K562 (cell line): ENCODE measurements around the gene EEA1. TPM values are rescaled to one million over a fixed set of nuclear protein-coding genes. Genes with fewer than 3 reads are reported as not detected.

Experiments
- ATAC-seq: fragments of 200-7000 bp; cut with Tn5 transposase; 3 replicates; pipeline ENCODE4 v1.9.1; 2020; ENCODE audit warnings: moderate library complexity
- BruUV-seq: library from RNA; stranded (reverse); fragments of 400-500 nt; replicated peaks from 2 replicates; lab custom pipeline; 2021; lab: Mats Ljungman, UMichigan
- CTCF ChIA-PET: fragments of 300-600 bp; formaldehyde crosslinking; extraction: SDS; loops from one replicate; lab custom pipeline; 2021; ENCODE audit warnings: low intra/inter-chr PET ratio; lab: Yijun Ruan, JAX
- POLR2A ChIA-PET: fragments of 300-600, 350-650 bp; sonication (Branson Sonifier 250); formaldehyde crosslinking; extraction: SDS; loops from one replicate; lab custom pipeline; 2021; ENCODE audit warnings: antibody characterized with exemption, inconsistent platforms; lab: Yijun Ruan, JAX
- DNase-seq, 4 experiments: peaks; one replicate each; pipeline versions ENCODE4 v3.0.0 to v3.0.0-alpha.2; 2011 to 2018; ENCODE audit warnings: low spot score in 3 of 4, mixed read lengths in 3 of 4; ENCODE audit errors: extremely low read depth in 1 of 4
- FAIRE-seq: peaks from 2 replicates; lab custom pipeline; 2011; peaks lifted over from hg19 to GRCh38; lab: Jason Lieb, UNC
- H2AFZ ChIP-seq: 2 replicates; pipeline ENCODE4 v1.6.0; 2011; ENCODE audit warnings: low read depth, low read length, control low read depth, inconsistent platforms
- H3K27ac ChIP-seq: fragments of 200-600 bp; 3 replicates; pipeline ENCODE4 v1.8.0; 2011; ENCODE audit warnings: low read depth, mild to moderate bottlenecking, control low read depth, inconsistent platforms, low read length, moderate library complexity, mixed read lengths; ENCODE audit errors: extremely low read depth
- H3K27me3 ChIP-seq, 2 experiments: fragments of 300-600 bp in 1 of 2; 2 replicates in 1 of 2; 3 replicates in 1 of 2; pipeline versions ENCODE4 v1.6.0 to v1.8.0; 2011; ENCODE audit warnings: inconsistent platforms in 2 of 2, low read length in 2 of 2, mild to moderate bottlenecking in 1 of 2, mixed read lengths in 1 of 2, moderate library complexity in 1 of 2; ENCODE audit not compliant: control insufficient read depth in 2 of 2, insufficient read depth in 2 of 2
- H3K36me3 ChIP-seq: fragments of 300-600 bp; 3 replicates; pipeline ENCODE4 v1.8.0; 2011; ENCODE audit warnings: mild to moderate bottlenecking, low read length, inconsistent platforms; ENCODE audit not compliant: control insufficient read depth, insufficient read depth
- H3K4me1 ChIP-seq, 2 experiments: fragments of 200-600 bp in 1 of 2; replicated peaks in 1 of 2; 2 replicates in 1 of 2; 3 replicates in 1 of 2; pipeline versions ENCODE4 v1.5.1 to v1.8.0; 2011; ENCODE audit warnings: inconsistent platforms in 2 of 2, low read length in 2 of 2, mild to moderate bottlenecking in 1 of 2, mixed read lengths in 1 of 2, moderate library complexity in 1 of 2; ENCODE audit not compliant: control insufficient read depth in 2 of 2, insufficient read depth in 2 of 2
- H3K4me2 ChIP-seq: 2 replicates; pipeline ENCODE4 v1.6.1; 2011; ENCODE audit warnings: low read length, control low read depth, inconsistent platforms, mixed read lengths; ENCODE audit not compliant: insufficient read depth
- H3K4me3 ChIP-seq: fragments of 200-600 bp; sonication (generic), shearing (Covaris generic); 2 replicates; pipeline ENCODE4 v1.5.1; 2016; ENCODE audit warnings: control low read depth, inconsistent platforms
- H3K79me2 ChIP-seq: fragments of 200-600 bp; 3 replicates; pipeline ENCODE4 v1.8.0; 2011; ENCODE audit warnings: low read length, inconsistent platforms; ENCODE audit not compliant: control insufficient read depth, insufficient read depth
- H3K9ac ChIP-seq, 2 experiments: 2 replicates each; pipeline versions ENCODE4 v1.6.0 to v1.6.1; 2011; ENCODE audit warnings: low read depth in 2 of 2, low read length in 2 of 2, control low read depth in 1 of 2, inconsistent platforms in 1 of 2, mild to moderate bottlenecking in 1 of 2, mixed read lengths in 1 of 2; ENCODE audit not compliant: insufficient read depth in 1 of 2
- H3K9me1 ChIP-seq: one replicate; pipeline ENCODE4 v1.6.0; 2011; ENCODE audit warnings: inconsistent platforms, mild to moderate bottlenecking, low read length, moderate library complexity; ENCODE audit not compliant: control insufficient read depth, insufficient read depth
- H3K9me3 ChIP-seq: replicated peaks from 2 replicates; pipeline ENCODE4 v1.5.1; 2011; ENCODE audit warnings: low read depth, low read length, inconsistent platforms; ENCODE audit not compliant: control insufficient read depth, insufficient read depth
- H4K20me1 ChIP-seq: replicated peaks from 2 replicates; pipeline ENCODE4 v1.6.1; 2011; ENCODE audit warnings: low read length, inconsistent platforms, mixed read lengths; ENCODE audit not compliant: control insufficient read depth, insufficient read depth
- ATF1 ChIP-seq, 2 experiments: fragments of 450-650 bp in 1 of 2; IDR thresholded peaks; 2 replicates each; pipeline ENCODE4 v1.6.1; 2016; ENCODE audit warnings: missing compliant biosample characterization in 1 of 2, missing genetic modification characterization in 1 of 2
- ATF7 ChIP-seq: fragments of 450-650 bp; IDR thresholded peaks from 2 replicates; pipeline ENCODE4 v1.7.1; 2014; ENCODE audit warnings: mild to moderate bottlenecking, moderate library complexity
- CBFA2T2 ChIP-seq: fragments of 450-650 bp; conservative IDR thresholded peaks from 2 replicates; pipeline ENCODE4 v1.6.1; 2017; ENCODE audit warnings: mild to moderate bottlenecking
- CEBPB ChIP-seq: fragments of 450-650 bp; IDR thresholded peaks from 2 replicates; pipeline ENCODE4 v1.6.1; 2016; ENCODE audit warnings: missing genetic modification characterization, missing compliant biosample characterization
- CTBP1 ChIP-seq: fragments of 450-650 bp; IDR thresholded peaks from 2 replicates; pipeline ENCODE4 v1.6.1; 2016; ENCODE audit warnings: borderline replicate concordance
- DACH1 ChIP-seq: fragments of 450-650 bp; IDR thresholded peaks from 2 replicates; pipeline ENCODE4 v1.6.1; 2018; ENCODE audit not compliant: partially characterized antibody
- EGR1 ChIP-seq: fragments of 450-650 bp; conservative IDR thresholded peaks from 2 replicates; pipeline ENCODE4 v1.6.1; 2017; ENCODE audit warnings: mild to moderate bottlenecking
- FOSL1 ChIP-seq: fragments of 200-800 bp; sonication (Bioruptor generic); conservative IDR thresholded peaks from 2 replicates; pipeline ENCODE4 v1.6.1; 2016; ENCODE audit warnings: missing genetic modification characterization, missing compliant biosample characterization
- JUN ChIP-seq, 2 experiments: sonication (generic) in 1 of 2; formaldehyde crosslinking in 1 of 2; IDR thresholded peaks; 2 replicates each; pipeline versions ENCODE4 v1.6.1 to v1.8.0; 2012 to 2022; ENCODE audit warnings: borderline replicate concordance in 2 of 2, mild to moderate bottlenecking in 2 of 2, improper control_type of control experiment in 1 of 2, low read depth in 1 of 2, low read length in 1 of 2, missing genetic modification reagents in 1 of 2
- KDM1A ChIP-seq, 2 experiments: fragments of 450-650 bp; IDR thresholded peaks; 2 replicates each; pipeline ENCODE4 v1.6.1; 2016; ENCODE audit warnings: mild to moderate bottlenecking in 2 of 2
- MEIS2 ChIP-seq: fragments of 450-650 bp; IDR thresholded peaks from 2 replicates; pipeline ENCODE4 v1.6.1; 2014; ENCODE audit warnings: mild to moderate bottlenecking; ENCODE audit not compliant: partially characterized antibody
- NFE2 ChIP-seq: IDR thresholded peaks from 2 replicates; pipeline ENCODE4 v1.6.1; 2014; ENCODE audit warnings: antibody characterized with exemption, low read depth
- SMARCE1 ChIP-seq: fragments of 450-650 bp; IDR thresholded peaks from 2 replicates; pipeline ENCODE4 v1.7.1; 2016; ENCODE audit warnings: mild to moderate bottlenecking
- ZNF121 ChIP-seq: sonication (generic); formaldehyde crosslinking; conservative IDR thresholded peaks from 2 replicates; pipeline ENCODE4 v1.8.0; 2022; ENCODE audit warnings: missing genetic modification reagents
- ZNF24 ChIP-seq: fragments of 450-650 bp; IDR thresholded peaks from 2 replicates; pipeline ENCODE4 v1.6.1; 2016
- WGBS: fragments of 100-300 bp; shearing (Covaris generic); methylation state at CpG from one replicate; pipeline ENCODE4 v1.1.6; 2016; ENCODE audit warnings: low coverage, mixed read lengths; ENCODE audit not compliant: insufficient coverage; ENCODE audit errors: missing lambda C conversion rate; 5-methylcytosine and 5-hydroxymethylcytosine counted together
- in situ Hi-C: fragments of 300-500 bp; cut with MboI; formaldehyde crosslinking; loops from 4 replicates; pipeline ENCODE4 v1.15.0; 2018; ENCODE audit warnings: inconsistent platforms, mixed read lengths
- intact Hi-C: fragments of 100-400 bp; cut with micrococcal nuclease; formaldehyde crosslinking; loops from 2 replicates; pipeline ENCODE4 v1.14.2; 2022
- polyA plus RNA-seq, 8 experiments: library from polyadenylated mRNA; depleted of rRNA in 4 of 8; stranded (reverse) in 5 of 8; unstranded in 3 of 8; fragments of >200 nt; fragmentation: Nextera tagmentation in 2 of 8; fragmentation: Illumina TruSeq in 1 of 8; extraction: Ambion mirVana in 2 of 8; extraction: Trizol in 1 of 8; gene quantifications; 2 replicates each; pipeline versions ENCODE4 v1.2.1 to v1.2.3, GENCODE V29; 2011 to 2014; ENCODE audit warnings: inconsistent platforms in 1 of 8, missing spikeins in 1 of 8
- total RNA-seq, 7 experiments: library from RNA; depleted of rRNA in 6 of 7; stranded (reverse); fragments of >200 nt in 6 of 7; fragmentation: Illumina TruSeq in 2 of 7; extraction: Trizol in 2 of 7; gene quantifications; 2 replicates each; pipeline versions ENCODE4 v1.2.1 to v1.2.3, GENCODE V29; 2011 to 2021; ENCODE audit warnings: low replicate concordance in 1 of 7
- TF ChIP-seq, protein P1 (sequence below): fragments of 250-450 bp; sonication (Bioruptor Pico); IDR thresholded peaks from 2 replicates; pipeline ENCODE4 v1.8.0; 2022; ENCODE audit warnings: inconsistent platforms
- TF ChIP-seq, protein P2 (sequence below): fragments of 450-650 bp; IDR thresholded peaks from 2 replicates; pipeline ENCODE4 v1.6.1; 2017; ENCODE audit warnings: mild to moderate bottlenecking, moderate library complexity
- TF ChIP-seq, protein P3 (sequence below), 2 experiments: fragments of 450-650 bp in 1 of 2; sonication (generic) in 1 of 2; formaldehyde crosslinking in 1 of 2; IDR thresholded peaks in 1 of 2; conservative IDR thresholded peaks in 1 of 2; 2 replicates each; pipeline versions ENCODE4 v1.6.1 to v1.8.1; 2016 to 2023; ENCODE audit warnings: mild to moderate bottlenecking in 2 of 2, moderate library complexity in 2 of 2, inconsistent platforms in 1 of 2, missing genetic modification reagents in 1 of 2

The EEA1 gene
- total and polyA plus RNA-seq, 9 of the 15 experiments (the other 6 are each of a cell fraction or from before 2014, with no cell fraction given) = 3.5 to 17.1 (median 7.5) TPM

DNA sequence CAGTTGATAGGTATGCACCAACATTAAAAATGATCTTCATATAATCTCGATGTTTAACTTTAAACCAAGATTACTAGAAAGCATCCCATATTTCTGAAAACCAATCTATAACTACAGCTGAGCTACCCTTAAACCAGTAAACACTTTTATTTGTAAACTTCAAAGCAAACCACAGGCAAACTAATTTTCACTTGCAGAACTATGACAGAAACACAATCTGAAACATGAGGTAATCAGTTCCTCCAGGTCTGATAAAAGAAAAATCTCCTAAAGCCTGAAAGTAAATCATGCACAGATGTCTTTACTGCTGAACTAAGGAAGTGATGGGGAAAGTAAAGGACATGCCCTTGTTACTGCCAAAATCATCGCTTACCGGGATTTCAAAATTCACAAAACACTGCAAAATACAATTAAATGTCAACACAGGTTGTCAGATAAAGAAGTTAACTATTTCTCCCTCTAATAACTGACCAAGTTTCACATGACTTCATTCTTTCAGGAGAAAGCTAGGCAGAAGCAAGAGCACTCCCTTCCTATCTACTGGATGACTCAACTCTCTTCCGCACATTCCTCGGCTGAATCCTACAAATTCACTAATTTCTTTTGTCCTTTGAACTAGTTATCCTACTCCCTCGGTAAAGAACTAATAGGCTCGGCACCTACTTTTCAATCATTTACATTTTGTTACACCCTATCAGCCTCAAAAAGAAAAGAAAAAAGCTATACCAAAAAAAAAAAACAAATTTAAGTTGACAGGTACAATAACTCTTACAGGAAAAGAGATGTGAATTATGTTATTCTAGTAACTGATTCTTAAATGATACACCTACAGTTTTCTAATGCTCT is 1.4 kb downstream of the EEA1 start:
- H3K4me3 ChIP-seq = peak overlapping the region; percentile 74
- in situ Hi-C loops = no loop called here
- H4K20me1 ChIP-seq = 0 out of 2 replicates have a peak, but pooled peaks cover 4% of the 10 kb centered on the region
- DNase-seq (peak; percentile 17 to 50 (median 20)), FAIRE-seq (peak; percentile 78), ATAC-seq (no peak)
- H2AFZ ChIP-seq = no peak overlapping the region; the same call in 1 of the 2 replicates
- H3K4me1 ChIP-seq = peaks cover 8 to 15% of the 10 kb centered on the region in 2 experiments; a peak in 3 of 5 replicates
- H3K9me3 ChIP-seq = no peaks in the 10 kb centered on the region
- CTCF ChIA-PET = no interaction called here
- H3K4me2 ChIP-seq = peak overlapping the region; percentile 82
- H3K27me3 ChIP-seq = no peaks in the 10 kb centered on the region
- peak overlapping the region; percentile 94 for H3K27ac ChIP-seq
- H3K36me3 ChIP-seq = peaks cover 4% of the 10 kb centered on the region; the same call in 1 of the 3 replicates
- BruUV-seq = TSS peak; percentile 64
- no peaks in the 10 kb centered on the region for H3K9me1 ChIP-seq
- H3K79me2 ChIP-seq = peaks cover 53% of the 10 kb centered on the region
- intact Hi-C loops = loop anchor here (5.0 to 10.0 kb wide), 4 partner anchors 85 to 387 kb away; no protein-coding TSS in a partner anchor
- peak overlapping the region in 1 of 2 experiments; percentile 81; a peak in 3 of 4 replicates for H3K9ac ChIP-seq
- 3% methylated on average over 7 of the region's 7 CpGs for WGBS
- POLR2A ChIA-PET = interaction anchor here (0.6 to 1.1 kb wide), 5 partner anchors 8 to 642 kb away, joined by 3 to 5 read pairs (median 3); no protein-coding TSS in a partner anchor
- peak; percentile 16; the same call in 1 of the 2 replicates for TF ChIP-seq CTBP1
- TF ChIP-seq, protein P1, sequence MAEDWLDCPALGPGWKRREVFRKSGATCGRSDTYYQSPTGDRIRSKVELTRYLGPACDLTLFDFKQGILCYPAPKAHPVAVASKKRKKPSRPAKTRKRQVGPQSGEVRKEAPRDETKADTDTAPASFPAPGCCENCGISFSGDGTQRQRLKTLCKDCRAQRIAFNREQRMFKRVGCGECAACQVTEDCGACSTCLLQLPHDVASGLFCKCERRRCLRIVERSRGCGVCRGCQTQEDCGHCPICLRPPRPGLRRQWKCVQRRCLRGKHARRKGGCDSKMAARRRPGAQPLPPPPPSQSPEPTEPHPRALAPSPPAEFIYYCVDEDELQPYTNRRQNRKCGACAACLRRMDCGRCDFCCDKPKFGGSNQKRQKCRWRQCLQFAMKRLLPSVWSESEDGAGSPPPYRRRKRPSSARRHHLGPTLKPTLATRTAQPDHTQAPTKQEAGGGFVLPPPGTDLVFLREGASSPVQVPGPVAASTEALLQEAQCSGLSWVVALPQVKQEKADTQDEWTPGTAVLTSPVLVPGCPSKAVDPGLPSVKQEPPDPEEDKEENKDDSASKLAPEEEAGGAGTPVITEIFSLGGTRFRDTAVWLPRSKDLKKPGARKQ (CRISPR knock-in tag) = no peak
- TF ChIP-seq FOSL1 (tag) = peak; percentile 72
- TF ChIP-seq SMARCE1 = peak; percentile 63; the same call in 1 of the 2 replicates
- TF ChIP-seq, protein P2, sequence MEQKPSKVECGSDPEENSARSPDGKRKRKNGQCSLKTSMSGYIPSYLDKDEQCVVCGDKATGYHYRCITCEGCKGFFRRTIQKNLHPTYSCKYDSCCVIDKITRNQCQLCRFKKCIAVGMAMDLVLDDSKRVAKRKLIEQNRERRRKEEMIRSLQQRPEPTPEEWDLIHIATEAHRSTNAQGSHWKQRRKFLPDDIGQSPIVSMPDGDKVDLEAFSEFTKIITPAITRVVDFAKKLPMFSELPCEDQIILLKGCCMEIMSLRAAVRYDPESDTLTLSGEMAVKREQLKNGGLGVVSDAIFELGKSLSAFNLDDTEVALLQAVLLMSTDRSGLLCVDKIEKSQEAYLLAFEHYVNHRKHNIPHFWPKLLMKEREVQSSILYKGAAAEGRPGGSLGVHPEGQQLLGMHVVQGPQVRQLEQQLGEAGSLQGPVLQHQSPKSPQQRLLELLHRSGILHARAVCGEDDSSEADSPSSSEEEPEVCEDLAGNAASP = no peak
- TF ChIP-seq EGR1 = no peak
- peak; percentile 53 for TF ChIP-seq MEIS2
- TF ChIP-seq ATF1 (CRISPR knock-in tag; IDR thresholded peaks at IDR 0.05) = no peak
- TF ChIP-seq ATF1 (tag; IDR thresholded peaks at IDR 0.05) = no peak
- no peak for TF ChIP-seq ZNF121 (CRISPR knock-in tag)
- TF ChIP-seq NFE2 = peak; percentile 57
- peak; percentile 40; the same call in 1 of the 2 replicates for TF ChIP-seq ATF7
- TF ChIP-seq CEBPB (tag) = peak; percentile 14; the same call in 1 of the 2 replicates
- TF ChIP-seq, protein P3, sequence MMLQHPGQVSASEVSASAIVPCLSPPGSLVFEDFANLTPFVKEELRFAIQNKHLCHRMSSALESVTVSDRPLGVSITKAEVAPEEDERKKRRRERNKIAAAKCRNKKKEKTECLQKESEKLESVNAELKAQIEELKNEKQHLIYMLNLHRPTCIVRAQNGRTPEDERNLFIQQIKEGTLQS (IDR thresholded peaks at IDR 0.05) = peak; percentile 79
- TF ChIP-seq, protein P3 (CRISPR knock-in tag; conservative IDR thresholded peaks at IDR 0.05) = no peak
- TF ChIP-seq ZNF24 = peak; percentile 55; the same call in 1 of the 2 replicates
- peak; percentile 46; the same call in 1 of the 2 replicates for TF ChIP-seq JUN (IDR thresholded peaks at IDR 0.05; ENCODE audit: borderline replicate concordance, low read depth, low read length)
- TF ChIP-seq JUN (CRISPR knock-in tag; IDR thresholded peaks at IDR 0.05; ENCODE audit: borderline replicate concordance) = no peak
- peak; percentile 8 for TF ChIP-seq DACH1
- TF ChIP-seq CBFA2T2 = no peak
- peak; percentile 78 to 82 for TF ChIP-seq KDM1A (IDR thresholded peaks at IDR 0.05)
